ENCODE data around the gene KCNMA1. TPM values are rescaled to one million over a fixed set of nuclear protein-coding genes. Genes with fewer than 3 reads are reported as not detected.
"Not testable (repeated sequence)": the region's sequence is repeated elsewhere in the genome, so short reads cannot be mapped to it uniquely, and the experiment has no call there.

KCNMA1 gene
- total RNA-seq, 1 donor from 2014 or later = 6.7 TPM

DNA sequence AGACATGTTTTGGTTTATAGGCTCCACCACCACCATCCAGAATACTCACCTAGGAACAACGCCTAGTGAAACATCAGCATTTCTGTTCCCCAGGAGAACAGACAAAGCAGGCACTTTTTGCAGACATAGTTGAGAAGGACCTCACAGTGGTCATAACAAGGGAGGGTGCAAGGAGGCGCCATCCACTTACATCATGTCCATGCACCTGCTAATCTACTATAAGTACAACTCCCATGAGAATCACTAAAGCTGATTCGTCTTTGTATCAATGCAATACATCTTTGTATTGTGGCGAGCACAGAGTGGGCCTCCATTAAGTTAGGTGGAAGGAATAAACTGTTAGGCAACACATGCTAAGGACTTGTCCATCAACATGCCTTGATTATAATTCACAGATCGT, 207.1 kb downstream of the KCNMA1 start:
- no peak for DNase-seq (ENCODE audit: extremely low read depth, low read depth, low spot score)

DNA sequence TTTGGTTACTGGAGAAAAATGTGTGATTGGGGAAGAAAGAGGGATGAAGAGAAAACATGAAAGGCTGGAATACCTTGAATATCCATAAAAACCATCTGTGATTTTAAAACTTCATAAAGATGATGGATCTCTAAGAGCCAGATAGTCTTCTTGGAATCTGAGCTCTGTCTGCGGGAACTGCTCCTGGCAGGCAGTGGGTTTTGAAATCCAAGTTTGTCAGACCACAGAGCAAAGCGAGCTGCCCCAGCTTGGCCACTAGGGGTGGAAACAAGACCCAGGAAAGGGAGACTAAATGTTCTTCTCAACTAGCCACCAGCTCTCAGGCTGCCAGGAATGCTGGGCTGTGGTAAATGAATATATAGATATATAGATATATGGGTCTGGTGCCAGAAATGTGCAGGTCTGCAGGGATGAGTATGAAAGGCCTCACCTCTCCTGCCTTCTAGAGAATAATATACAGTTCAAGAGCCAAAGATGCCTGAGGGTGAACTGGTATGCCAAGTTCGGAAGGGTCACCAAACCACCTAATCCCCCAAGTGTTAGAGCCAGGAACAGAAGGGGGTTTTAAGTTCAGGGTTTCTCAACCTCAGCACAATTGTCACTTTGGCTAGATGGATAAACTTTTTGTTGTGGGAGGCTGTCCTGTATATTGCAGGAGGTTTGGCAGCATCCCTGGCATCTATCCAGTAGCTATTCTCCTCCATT, 208.8 kb downstream of the KCNMA1 start:
- DNase-seq (ENCODE audit: extremely low read depth, low read depth, low spot score) = no peak

DNA sequence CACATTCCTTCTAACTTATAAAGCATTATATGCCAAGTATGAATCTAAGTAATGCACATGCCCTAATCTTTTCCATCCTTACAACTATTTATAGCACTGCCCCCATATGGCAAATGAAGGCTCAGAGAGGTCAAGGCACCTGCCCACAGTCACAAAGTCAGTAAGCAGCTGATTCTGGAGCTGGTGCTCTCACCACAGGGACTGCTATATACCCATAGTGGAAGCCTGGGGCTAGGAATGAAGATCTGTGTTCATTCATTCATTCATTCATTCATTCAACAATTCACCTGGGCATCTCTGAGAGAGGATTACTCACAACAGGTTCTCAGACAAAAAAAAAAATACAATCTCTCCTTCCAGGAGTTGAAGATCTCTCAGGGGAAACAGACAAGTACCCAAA, 213.4 kb downstream of the KCNMA1 start:
- DNase-seq (ENCODE audit: extremely low read depth, low read depth, low spot score) = no peak

DNA sequence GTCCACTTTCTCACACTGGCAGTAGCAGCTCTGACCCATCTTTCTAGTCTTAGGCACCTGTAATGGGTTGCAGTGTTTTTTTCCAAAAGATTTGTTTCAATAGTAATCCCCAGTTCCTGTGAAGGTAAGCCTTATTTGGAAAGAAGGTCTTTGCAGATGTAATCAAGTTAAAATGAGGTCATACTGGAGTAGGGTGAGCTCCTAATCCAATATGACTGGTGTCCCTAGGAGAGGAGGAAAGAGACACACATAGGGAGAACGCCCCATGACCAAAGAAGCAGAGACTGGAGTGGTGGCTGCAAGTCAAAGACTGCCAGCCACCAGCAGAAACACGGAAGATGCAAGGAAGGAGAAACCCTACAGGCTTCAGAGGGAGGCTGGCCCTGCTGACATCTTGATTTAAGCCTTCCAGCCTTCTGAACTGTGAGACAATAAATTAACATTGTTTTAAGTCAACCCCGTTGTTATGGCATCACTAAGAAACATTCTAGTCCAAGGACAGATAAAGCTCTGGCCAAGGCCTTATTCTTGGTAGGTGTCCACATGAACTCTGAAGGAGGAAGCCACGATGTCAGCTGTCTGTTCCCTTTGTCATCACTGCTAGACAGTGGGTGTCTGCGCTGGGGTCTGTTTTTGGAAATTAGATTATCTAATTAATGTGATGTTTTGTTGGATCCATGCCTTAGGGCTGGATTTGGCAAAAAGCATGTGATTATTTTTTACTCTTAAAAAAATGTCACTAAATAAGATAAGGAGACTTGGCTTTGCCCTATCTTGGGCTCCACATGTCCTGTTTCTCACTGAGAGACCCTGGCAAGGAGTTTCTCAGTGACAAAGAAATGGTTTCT, 214.9 kb downstream of the KCNMA1 start:
- DNase-seq (ENCODE audit: extremely low read depth, low read depth, low spot score) = no peak

DNA sequence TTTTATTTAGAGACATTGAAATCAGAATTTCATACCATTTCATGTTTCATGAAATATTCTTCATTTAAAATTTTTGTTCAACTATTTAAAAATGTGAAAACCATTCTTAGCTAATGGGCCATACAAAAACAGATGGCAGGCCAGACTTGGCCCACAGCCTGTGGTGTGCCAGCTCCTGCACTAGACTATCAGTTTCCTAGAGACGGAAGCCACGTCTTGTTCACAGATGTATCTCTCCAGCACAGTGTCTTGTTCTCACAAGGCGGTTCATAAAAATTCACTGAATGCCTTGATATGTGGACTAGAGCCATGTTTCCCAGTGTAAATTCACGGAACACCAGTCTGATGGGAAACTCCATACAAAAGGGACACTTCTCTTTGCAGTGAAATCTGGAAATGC, 216.0 kb downstream of the KCNMA1 start:
- no peak for DNase-seq (ENCODE audit: extremely low read depth, low read depth, low spot score)

DNA sequence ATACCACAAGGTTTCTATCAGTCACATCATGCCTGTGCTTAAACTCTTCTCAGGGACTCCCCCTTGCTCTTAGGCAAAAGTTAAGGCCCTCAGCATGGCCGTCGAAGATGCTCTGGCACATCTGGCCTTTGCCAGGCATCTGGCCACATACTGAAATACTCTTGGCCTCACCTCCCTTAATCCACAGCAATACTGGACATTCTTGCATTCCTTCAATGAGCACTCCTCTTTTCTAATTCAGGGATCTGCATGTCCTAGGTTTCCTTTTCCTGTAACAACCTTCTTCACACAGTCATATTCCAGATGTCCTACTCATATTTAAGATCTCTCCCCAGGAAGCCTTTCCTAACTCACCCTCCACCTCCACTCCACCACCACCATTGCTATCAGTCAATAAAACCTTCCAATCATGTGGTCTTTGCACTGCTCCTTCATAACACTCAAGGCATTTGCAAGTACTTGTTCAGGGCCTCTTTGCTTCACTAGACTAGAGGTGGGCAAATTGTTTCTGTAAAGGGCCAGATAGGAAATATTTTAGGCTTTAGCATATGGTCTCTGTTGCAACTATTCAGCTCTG, 216.6 kb downstream of the KCNMA1 start:
- DNase-seq (ENCODE audit: extremely low read depth, low read depth, low spot score) = no peak

DNA sequence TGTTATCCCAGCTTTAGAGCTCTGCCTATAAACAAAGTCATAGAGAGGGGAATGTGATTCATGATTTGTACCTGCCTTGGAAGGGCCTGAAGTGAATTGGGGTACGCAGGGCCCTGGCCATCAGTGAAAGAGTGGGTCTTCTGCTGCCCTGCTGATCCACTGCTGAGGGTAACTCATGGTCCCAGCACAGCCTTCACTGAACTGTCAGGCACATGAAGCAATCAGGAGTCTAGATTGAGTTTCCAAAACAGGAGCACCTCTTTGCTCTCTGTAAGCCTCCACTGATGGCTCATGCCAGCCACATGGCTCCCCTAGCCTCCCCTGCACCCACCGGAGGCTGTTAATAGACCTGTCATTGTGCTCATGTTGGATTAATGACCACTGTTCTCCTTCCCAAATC, 217.6 kb downstream of the KCNMA1 start:
- DNase-seq (ENCODE audit: extremely low read depth, low read depth, low spot score) = no peak

DNA sequence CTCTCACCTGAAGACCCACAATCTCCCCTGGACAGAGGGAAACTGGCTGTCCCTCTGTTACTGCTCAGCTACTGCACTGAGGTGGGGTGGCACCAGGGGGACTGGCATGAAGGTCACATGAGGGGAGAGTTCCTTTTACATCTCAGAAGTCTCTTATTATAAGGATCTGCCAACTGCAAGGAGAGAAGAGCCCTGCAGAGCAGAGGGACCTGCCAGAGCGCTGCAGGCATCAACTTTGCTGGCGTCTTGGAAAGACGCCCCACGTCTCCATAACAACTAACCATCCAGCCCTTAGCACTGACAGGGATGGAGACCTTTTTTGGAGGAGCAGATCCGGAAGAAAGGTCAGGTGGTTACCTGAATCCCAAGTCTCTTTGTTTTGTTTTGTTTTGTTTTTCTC, 218.6 kb downstream of the KCNMA1 start:
- DNase-seq (ENCODE audit: extremely low read depth, low read depth, low spot score) = no peak

DNA sequence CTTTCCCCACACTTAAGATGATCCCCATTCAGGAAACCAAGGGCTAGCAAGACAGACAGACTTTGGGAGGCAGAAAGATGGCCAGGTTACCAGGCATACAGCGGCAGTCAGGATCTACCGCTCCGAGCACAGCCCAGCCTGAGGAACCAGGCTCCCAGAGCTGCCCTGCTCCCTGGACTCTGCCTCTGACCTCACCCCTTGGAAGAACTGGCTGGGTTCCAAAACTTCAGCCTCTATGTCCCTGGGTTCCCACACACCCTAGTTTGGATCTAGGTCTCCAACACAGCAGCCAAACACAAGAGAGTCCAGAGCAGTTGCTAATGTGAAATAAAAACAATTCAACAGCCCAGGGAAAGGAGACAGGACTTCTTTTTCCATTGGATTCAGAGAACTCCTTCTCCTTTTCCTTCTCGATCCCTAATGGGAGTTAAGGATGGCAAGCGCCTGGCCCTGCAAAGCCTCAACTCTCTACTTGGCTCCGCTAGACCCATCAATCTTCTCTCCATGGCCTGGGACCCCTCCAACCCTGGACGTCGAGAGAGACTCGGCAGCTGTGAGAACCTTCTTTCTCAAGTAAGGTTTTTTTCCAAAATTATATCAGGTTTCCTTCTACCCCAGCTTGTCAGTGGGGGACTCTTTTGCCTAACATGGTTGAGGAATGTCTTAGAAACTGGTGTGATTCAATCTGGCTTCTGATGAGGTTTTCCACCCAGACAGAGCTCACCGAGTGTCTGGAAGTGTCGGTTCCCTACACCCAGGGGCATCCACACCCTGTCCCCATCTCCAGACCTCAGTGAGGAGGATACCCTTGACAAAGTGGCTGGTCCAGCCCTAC, 219.6 kb downstream of the KCNMA1 start:
- no peak for DNase-seq (ENCODE audit: extremely low read depth, low read depth, low spot score)

DNA sequence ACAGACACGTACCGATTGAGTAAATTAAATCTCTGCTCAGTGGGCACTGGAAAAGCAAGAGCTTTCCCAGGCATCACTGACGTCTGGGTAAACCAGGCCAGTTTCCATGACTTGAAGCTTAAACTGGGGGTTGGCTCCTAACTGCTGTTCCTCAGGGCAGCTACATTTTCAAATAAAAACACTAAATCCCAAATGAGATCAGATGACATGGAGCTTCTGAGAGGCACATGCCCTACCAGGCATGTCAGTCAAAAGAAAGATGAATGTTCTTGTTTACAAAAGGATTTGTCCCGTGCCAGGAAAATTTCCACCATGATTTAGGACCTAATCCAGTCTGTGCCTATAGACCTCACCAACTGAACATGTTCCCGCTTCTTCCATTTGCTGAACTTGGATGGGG, 220.2 kb downstream of the KCNMA1 start:
- DNase-seq (ENCODE audit: extremely low read depth, low read depth, low spot score) = no peak

DNA sequence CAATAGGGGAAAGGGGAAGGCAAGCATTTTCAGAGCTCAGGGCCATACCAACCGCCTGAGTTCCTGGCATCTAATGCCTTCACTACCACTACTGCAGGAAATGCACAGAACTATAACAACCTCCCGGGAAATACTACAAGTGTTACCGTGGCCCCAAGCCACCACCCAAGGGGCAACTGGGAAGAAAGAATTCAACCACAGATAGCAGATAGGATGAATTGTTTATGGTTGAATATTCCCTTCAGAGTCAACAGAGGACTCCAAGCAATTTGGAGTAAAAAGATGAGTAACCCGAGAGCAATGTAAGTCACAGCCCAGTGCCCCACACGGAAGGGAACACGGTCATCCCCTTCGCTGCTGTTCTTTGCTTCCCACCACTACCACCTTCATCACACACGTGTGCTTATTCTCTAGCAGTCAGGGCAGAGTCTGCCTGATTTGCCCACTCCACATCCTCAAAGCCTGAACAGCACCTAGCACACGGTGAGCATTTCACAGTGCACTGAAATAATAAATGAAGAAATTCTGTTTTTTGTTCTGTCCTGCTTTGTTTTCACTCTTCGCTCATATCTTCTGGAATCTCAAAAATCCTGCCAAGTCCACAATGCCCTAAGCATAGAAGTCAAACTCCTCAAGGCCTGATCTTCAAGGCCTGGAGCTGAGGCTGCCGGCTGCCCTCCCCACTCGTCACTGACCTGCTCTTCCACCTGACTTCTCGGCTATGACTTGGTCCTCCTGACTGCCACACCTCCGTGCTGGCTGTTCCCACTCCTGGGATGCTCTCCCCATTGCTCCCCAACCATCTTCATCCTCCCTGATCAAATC, 221.1 kb downstream of the KCNMA1 start:
- no peak for DNase-seq (ENCODE audit: extremely low read depth, low read depth, low spot score)

DNA sequence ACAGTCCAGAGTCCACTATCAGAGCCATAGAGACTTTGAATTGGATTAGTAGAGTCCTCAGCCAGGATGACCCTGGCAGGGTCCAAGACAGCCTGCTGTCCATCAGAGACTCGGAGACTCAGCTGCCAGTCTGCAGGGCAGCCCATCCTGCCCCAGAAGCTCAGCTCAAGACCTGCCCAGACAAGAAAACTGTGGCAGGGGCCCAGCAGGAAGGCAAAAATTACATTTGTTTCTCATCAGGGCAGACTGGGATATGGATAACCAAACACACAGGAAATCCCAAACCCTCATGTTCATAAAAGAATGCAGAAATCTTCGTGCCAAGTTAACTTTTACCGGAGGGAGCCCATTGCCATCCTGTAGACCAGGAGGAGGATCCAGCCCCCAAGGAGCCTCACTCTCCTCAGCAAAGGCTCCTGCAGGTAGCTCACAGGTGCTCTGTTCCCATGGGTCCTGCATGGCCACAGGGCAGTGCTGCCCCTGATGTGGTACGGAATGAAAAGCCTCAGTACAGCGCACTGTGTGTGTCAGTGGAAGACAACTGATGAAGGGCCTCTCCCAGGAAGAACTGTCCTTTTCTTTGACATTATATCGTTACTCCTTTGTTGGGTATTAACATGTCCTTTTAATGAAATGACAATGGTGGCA, 222.2 kb downstream of the KCNMA1 start:
- DNase-seq (ENCODE audit: extremely low read depth, low read depth, low spot score) = no peak

DNA sequence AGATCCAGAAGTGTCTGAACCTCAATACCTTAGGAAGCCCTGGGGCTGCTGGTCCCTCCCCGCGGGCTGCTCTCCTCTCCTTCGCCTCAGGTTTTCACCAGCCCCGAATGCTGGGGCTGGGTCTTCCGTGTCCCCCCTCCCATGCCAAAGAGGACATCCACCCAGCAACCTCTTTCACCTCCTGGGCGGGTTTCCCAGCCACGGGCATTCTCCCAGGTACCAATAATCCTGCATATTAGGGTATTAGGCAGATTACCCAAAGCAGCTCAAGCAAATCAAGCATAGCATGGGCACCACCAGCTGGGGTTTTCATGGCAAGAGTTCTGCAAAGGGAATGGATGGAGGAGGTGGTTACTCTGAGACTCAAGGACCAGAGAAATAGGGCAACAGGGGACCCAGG, 224.4 kb downstream of the KCNMA1 start:
- DNase-seq (ENCODE audit: extremely low read depth, low read depth, low spot score) = no peak

DNA sequence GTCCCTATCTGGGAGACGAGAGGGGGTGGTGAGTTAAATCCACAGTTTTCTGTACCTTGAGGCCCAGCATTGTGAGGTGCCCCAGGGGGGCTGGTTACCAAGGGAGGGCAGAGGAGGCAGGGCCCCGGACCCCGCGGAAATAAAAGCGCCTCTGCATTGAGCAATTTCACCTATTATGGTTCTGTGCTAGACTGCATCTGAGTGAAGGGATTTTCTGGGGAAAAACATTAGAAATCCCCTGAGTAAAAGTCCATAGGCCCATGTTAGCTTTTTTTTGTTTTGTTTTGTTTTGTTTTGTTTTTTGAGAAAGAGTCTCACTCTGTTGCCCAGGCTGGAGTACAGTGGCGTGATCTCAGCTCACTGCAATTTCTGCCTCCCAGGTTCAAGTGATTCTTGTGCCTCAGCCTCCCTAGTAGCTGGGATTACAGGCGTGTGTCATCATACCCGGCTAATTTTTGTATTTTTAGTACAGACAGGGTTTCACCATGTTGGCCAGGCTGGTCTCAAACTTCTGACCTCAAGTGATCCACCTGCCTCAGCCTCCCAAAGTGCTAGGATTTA, 225.0 kb downstream of the KCNMA1 start:
- not testable (repeated sequence) for DNase-seq (ENCODE audit: extremely low read depth, low read depth, low spot score)

DNA sequence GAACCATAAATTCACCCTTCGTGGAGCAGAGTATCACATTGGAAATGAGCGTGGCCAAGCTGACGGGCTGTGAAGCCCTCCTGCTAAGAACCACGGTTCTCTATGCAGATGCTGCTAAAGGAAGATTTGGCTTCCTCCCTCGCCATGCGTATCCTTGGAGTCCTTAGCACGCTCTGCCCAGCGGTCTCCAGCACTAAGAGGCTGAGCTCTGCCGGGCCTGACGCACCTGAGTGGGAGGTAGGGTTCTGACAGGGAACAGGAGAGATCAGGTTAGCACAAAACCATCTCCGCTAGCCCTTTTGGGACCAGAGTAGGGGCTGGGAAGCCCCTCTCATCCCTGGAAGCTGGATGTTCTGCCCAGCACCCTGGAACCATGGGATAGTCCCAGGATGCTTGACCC, 225.8 kb downstream of the KCNMA1 start:
- DNase-seq (ENCODE audit: extremely low read depth, low read depth, low spot score) = no peak

DNA sequence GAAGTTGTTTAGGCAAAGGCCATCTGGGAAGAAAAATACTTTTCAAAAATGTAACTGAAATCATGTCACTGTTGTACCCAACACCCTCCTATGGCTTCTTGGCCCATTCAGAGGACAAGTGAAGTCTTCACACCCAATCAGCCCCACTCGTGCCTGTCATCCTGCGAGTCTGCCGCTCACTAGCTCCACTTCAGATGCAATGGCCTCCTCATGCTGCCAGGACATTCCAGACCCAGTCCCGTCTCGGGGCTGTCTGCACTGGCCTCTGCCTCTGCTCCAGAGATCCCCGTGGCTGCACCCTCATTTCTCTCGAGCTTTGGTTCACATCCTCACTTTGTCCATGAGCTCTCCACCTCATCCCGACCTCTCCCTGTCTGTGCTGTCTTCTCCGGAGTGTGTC, 227.1 kb downstream of the KCNMA1 start:
- DNase-seq (ENCODE audit: extremely low read depth, low read depth, low spot score) = no peak

DNA sequence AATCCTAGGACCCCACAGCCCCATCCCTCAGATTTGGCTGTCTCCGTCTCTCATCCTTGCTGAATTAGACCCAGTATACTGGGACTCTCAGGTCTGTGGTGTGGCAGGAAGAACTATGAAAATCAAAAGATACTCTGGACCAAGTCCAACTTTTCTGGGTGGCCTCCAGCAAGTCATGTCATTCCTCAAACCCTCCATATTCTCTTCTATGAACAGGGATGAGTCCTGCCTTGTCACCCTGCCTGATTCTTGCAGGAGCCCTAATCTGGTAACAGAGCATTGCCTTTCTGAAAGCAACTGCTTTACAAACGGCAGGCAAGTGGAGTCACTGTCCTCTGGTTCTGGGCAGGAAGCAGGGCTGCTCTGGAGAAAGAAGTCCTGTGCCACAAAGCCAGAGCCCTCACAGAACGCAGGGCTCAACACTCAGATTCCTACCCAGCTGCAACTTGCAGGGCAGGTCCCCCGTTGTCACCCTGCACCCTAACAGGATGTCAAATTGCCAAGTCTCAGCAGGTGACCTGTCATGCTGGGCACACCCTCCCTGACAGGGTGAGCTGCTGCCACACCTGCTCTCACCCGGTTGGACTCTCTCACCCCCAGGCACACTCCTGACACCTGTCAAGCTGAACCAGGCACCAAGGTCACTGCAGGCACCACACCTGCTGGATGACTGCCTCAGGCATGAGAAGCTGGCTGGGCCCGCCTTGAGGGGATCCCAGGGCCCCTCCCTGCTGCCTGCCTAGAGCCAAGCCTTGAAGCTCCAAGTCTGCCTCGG, 227.7 kb downstream of the KCNMA1 start:
- DNase-seq (ENCODE audit: extremely low read depth, low read depth, low spot score) = no peak

DNA sequence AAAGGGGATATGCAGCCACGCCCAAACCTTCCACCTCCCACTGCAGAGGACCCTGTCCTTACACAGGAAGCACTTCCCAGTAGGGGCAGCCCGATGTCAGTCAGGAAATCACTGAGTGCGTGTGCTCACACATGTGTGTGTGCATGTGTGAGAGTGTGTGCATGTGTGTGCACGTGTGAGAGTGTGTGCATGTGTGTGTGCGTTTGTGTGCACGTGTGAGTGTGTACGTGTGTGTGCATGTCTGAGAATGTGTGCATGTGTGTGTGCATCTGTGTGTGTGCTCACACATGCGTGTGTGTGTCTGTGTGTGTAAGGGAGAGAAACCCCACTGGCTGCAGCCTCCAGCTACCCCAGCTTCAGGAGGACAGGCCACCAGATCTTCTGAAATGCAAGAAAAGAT, 229.3 kb downstream of the KCNMA1 start:
- DNase-seq (ENCODE audit: extremely low read depth, low read depth, low spot score) = no peak

Measured in glomerular endothelial cell (primary cell).